ENCODE measurements around the gene IHH. TPM values are rescaled to one million over a fixed set of nuclear protein-coding genes. Genes with fewer than 3 reads are reported as not detected.

Gene IHH
- total RNA-seq, 1 donor from 2014 or later: not detected

DNA sequence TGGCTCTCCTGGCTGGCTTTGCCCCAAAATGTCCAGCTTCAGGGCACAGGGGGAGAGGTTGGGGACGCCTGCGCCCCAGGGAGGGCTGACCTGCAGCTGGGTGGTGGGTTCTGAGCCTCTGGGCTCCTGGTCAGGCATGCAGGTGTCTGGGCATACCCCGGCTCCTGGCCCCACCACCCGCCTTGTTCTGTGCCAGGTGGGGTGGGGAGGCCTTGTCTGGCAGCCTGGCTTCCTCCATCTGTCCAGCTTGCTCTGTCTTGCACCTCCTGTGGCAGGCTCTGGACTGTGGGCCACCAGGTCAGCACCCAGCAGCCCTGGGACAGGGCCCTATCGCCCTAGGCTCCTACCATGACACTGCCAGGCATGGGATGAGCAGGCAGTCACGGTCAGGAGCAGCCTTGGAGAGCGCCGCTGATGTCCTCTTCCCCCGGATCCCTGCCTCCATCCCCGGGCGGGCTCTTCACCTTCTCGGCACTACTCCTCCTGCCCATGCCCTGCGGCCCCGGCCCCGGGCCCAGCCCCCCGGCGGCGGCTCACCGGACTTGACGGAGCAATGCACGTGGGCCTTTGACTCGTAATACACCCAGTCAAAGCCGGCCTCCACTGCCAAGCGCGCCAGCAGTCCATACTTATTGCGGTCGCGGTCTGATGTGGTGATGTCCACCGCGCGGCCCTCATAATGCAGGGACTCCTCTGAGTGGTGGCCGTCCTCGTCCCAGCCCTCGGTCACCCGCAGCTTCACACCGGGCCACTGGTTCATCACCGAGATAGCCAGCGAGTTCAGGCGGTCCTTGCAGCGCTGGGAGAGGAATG is 3.6 kb downstream of the IHH start:
- Histone ChIP-seq H4K20me1 (ENCODE audit: insufficient read depth, low read length) (peaks cover 13% of the 10 kb centered on the region), H3K9me3 (ENCODE audit: insufficient read depth, low read depth, low read length) (no peaks in the 10 kb centered on the region), H3K9ac (ENCODE audit: low read length) (no peak overlapping the region), H2AFZ (ENCODE audit: low read depth, low read length) (peak overlapping the region; percentile 26), H3K27ac (ENCODE audit: low read depth, low read length) (no peak overlapping the region), H3K36me3 (ENCODE audit: insufficient read depth, low read length) (no peaks in the 10 kb centered on the region), H3K79me2 (ENCODE audit: insufficient read depth, low read length) (no peaks in the 10 kb centered on the region), H3K27me3 (ENCODE audit: insufficient read depth, low read length) (peaks cover 66% of the 10 kb centered on the region), H3K4me1 (ENCODE audit: insufficient read depth, low read length) (peaks cover 17% of the 10 kb centered on the region), H3K4me2 (ENCODE audit: low read length) (peak overlapping the region; percentile 70), H3K4me3 (ENCODE audit: insufficient read depth, low read depth, low read length) (no peak overlapping the region)
- peaks cover 80% of the 10 kb centered on the region for H3K27me3 Mint-ChIP-seq (ENCODE audit: low read depth, unreplicated experiment)
- H3K4me1 Mint-ChIP-seq (ENCODE audit: low read depth, unreplicated experiment): no peaks in the 10 kb centered on the region
- no peak overlapping the region for H3K4me3 Mint-ChIP-seq (ENCODE audit: unreplicated experiment)
- peak; percentile 95 for TF ChIP-seq EZH2 (IDR thresholded peaks at IDR 0.05; ENCODE audit: insufficient read depth, low read length)
- TF ChIP-seq, protein P1, sequence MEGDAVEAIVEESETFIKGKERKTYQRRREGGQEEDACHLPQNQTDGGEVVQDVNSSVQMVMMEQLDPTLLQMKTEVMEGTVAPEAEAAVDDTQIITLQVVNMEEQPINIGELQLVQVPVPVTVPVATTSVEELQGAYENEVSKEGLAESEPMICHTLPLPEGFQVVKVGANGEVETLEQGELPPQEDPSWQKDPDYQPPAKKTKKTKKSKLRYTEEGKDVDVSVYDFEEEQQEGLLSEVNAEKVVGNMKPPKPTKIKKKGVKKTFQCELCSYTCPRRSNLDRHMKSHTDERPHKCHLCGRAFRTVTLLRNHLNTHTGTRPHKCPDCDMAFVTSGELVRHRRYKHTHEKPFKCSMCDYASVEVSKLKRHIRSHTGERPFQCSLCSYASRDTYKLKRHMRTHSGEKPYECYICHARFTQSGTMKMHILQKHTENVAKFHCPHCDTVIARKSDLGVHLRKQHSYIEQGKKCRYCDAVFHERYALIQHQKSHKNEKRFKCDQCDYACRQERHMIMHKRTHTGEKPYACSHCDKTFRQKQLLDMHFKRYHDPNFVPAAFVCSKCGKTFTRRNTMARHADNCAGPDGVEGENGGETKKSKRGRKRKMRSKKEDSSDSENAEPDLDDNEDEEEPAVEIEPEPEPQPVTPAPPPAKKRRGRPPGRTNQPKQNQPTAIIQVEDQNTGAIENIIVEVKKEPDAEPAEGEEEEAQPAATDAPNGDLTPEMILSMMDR (IDR thresholded peaks at IDR 0.05; ENCODE audit: insufficient read depth, low read depth, low read length): no peak
- H3K27ac Mint-ChIP-seq (ENCODE audit: unreplicated experiment): no peak overlapping the region
- peaks cover 3% of the 10 kb centered on the region for H3K9me3 Mint-ChIP-seq (ENCODE audit: unreplicated experiment)
- DNase-seq (ENCODE audit: low read depth) (no peak), FAIRE-seq (no peak)
- no peaks in the 10 kb centered on the region for H3K36me3 Mint-ChIP-seq (ENCODE audit: low read depth, unreplicated experiment)

DNA sequence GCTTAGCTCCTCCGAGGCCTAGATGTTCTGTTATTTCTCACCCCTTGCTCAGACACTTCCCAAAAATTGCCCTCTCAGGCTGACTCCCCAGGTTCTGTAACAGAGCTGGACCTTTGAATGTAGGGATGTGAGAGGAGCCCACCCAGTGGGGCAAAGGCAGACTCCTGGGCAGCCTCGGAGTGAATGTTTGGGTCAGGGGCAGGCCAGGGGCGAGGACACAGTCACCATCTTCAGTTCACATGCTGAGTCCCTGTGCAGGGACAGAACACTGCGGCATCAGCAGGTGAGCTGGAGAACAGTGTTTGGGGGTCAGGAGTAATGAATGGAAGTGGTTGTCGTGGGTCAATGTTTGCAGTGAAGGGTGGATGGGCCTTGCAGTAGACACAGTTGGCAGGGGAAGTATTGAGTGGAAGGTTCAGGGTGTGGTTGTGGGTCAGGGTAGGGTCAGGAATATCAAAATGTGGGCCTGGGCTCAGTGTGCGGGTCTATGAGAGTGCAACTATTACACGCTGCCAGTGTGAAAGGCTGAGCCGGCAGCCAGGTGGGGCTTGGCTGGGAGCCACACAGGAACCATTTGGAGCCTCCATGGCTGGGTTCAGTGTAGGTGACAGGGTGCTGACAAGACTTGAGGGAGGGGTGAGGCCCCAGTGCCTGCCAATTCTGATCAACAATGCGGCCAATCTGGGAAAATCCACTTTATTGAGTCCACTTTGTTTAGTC is 4.4 kb downstream of the IHH start:
- Histone ChIP-seq H3K9ac (ENCODE audit: low read length) (no peak overlapping the region), H3K27ac (ENCODE audit: low read depth, low read length) (no peak overlapping the region), H3K27me3 (ENCODE audit: insufficient read depth, low read length) (peaks cover 62% of the 10 kb centered on the region), H3K4me3 (ENCODE audit: insufficient read depth, low read depth, low read length) (no peak overlapping the region), H3K79me2 (ENCODE audit: insufficient read depth, low read length) (no peaks in the 10 kb centered on the region), H2AFZ (ENCODE audit: low read depth, low read length) (no peak overlapping the region), H3K9me3 (ENCODE audit: insufficient read depth, low read depth, low read length) (no peaks in the 10 kb centered on the region), H3K4me1 (ENCODE audit: insufficient read depth, low read length) (peaks cover 17% of the 10 kb centered on the region), H3K36me3 (ENCODE audit: insufficient read depth, low read length) (no peaks in the 10 kb centered on the region), H4K20me1 (ENCODE audit: insufficient read depth, low read length) (peaks cover 13% of the 10 kb centered on the region), H3K4me2 (ENCODE audit: low read length) (no peak overlapping the region)
- no peak overlapping the region for H3K27ac Mint-ChIP-seq (ENCODE audit: unreplicated experiment)
- H3K27me3 Mint-ChIP-seq (ENCODE audit: low read depth, unreplicated experiment): peaks cover 78% of the 10 kb centered on the region
- TF ChIP-seq, protein P1 (IDR thresholded peaks at IDR 0.05; ENCODE audit: insufficient read depth, low read depth, low read length): no peak
- no peak for TF ChIP-seq EZH2 (IDR thresholded peaks at IDR 0.05; ENCODE audit: insufficient read depth, low read length)
- H3K36me3 Mint-ChIP-seq (ENCODE audit: low read depth, unreplicated experiment): no peaks in the 10 kb centered on the region
- DNase-seq (ENCODE audit: low read depth) (no peak), FAIRE-seq (no peak)
- H3K9me3 Mint-ChIP-seq (ENCODE audit: unreplicated experiment): peaks cover 6% of the 10 kb centered on the region
- H3K4me1 Mint-ChIP-seq (ENCODE audit: low read depth, unreplicated experiment): no peaks in the 10 kb centered on the region
- no peak overlapping the region for H3K4me3 Mint-ChIP-seq (ENCODE audit: unreplicated experiment)

Data from astrocyte (in vitro differentiated cells and primary cell).